ACHN (cell line): ENCODE data around the gene NSMF.
"Not testable (repeated sequence)": the region's sequence is repeated elsewhere in the genome, so short reads cannot be mapped to it uniquely, and the experiment has no call there.

Experiments
- DNase-seq: peaks from one replicate; pipeline ENCODE4 v3.0.0-alpha.2; 2015
- in situ Hi-C: cut with HindIII; loops from 2 replicates; pipeline ENCODE4 v1.10.0; 2017; ENCODE audit warnings: low sequenced_read_pairs, low pct_ligation_motif_present, low pct_unique_long_range_greater_than_20kb

The NSMF gene

GRCh38 chr9:137479892-137480685 is 21.0 kb upstream of the NSMF start:
- DNase-seq = no peak
- in situ Hi-C loops = no loop called here

GRCh38 chr9:137478962-137479861 is 20.1 kb upstream of the NSMF start:
- no peak for DNase-seq
- in situ Hi-C loops = no loop called here

- DNase-seq = no peak
- in situ Hi-C loops = no loop called here
Observed at GRCh38 chr9:137478613-137478961, 19.5 kb upstream of the NSMF start.

- in situ Hi-C loops = no loop called here
- no peak for DNase-seq
Observed at GRCh38 chr9:137477778-137478612, 18.9 kb upstream of the NSMF start.

GRCh38 chr9:137476856-137477255 is 17.7 kb upstream of the NSMF start:
- no peak for DNase-seq
- in situ Hi-C loops = no loop called here

- no peak for DNase-seq
- in situ Hi-C loops = no loop called here
Observed at GRCh38 chr9:137475666-137476065, 16.5 kb upstream of the NSMF start.

- in situ Hi-C loops = no loop called here
- no peak for DNase-seq
Observed at GRCh38 chr9:137474271-137474670, 15.1 kb upstream of the NSMF start.

- in situ Hi-C loops = no loop called here
- DNase-seq = no peak
Observed at GRCh38 chr9:137470785-137471184, 11.7 kb upstream of the NSMF start.

GRCh38 chr9:137467896-137468295 is 8.8 kb upstream of the NSMF start:
- DNase-seq = no peak
- in situ Hi-C loops = no loop called here

GRCh38 chr9:137467161-137467581 is 8.0 kb upstream of the NSMF start:
- DNase-seq = no peak

GRCh38 chr9:137466389-137467085 is 7.4 kb upstream of the NSMF start:
- in situ Hi-C loops, DNase-seq: not testable (repeated sequence)

More at GRCh38 chr9:137467161-137467581, 8.0 kb upstream of the NSMF start:
- in situ Hi-C loops = no loop called here

GRCh38 chr9:137465720-137466388 is 6.7 kb upstream of the NSMF start:
- in situ Hi-C loops = no loop called here
- no peak for DNase-seq

GRCh38 chr9:137465000-137465719 is 6.0 kb upstream of the NSMF start:
- in situ Hi-C loops = no loop called here
- DNase-seq = no peak

GRCh38 chr9:137464291-137464999 is 5.3 kb upstream of the NSMF start:
- no peak for DNase-seq
- in situ Hi-C loops = no loop called here

GRCh38 chr9:137463931-137464290 is 4.8 kb upstream of the NSMF start:
- in situ Hi-C loops = no loop called here
- DNase-seq = no peak

GRCh38 chr9:137462986-137463930 is 4.1 kb upstream of the NSMF start:
- no peak for DNase-seq
- in situ Hi-C loops = no loop called here
